ENCODE data around the gene DAG1.

The DAG1 gene

GRCh38 chr3:49554633-49555265 lies 84.7 kb downstream of the DAG1 start:
- peak in 1 of 2 donors; percentile 26 for DNase-seq (ENCODE audit: low read depth in 2 of 2)

GRCh38 chr3:49556500-49557275 lies 86.6 kb downstream of the DAG1 start:
- no peak for DNase-seq (ENCODE audit: low read depth in 2 of 2)

GRCh38 chr3:49563040-49563578 lies 93.0 kb downstream of the DAG1 start:
- DNase-seq (ENCODE audit: low read depth in 2 of 2), result no peak

GRCh38 chr3:49563766-49564165 lies 93.7 kb downstream of the DAG1 start:
- no peak for DNase-seq (ENCODE audit: low read depth in 2 of 2)

- DNase-seq (ENCODE audit: low read depth in 2 of 2), result no peak
Measured at GRCh38 chr3:49566312-49566711, 96.2 kb downstream of the DAG1 start.

GRCh38 chr3:49567406-49567805 lies 97.3 kb downstream of the DAG1 start:
- no peak for DNase-seq (ENCODE audit: low read depth in 2 of 2)

- no peak for DNase-seq (ENCODE audit: low read depth in 2 of 2)
Measured at GRCh38 chr3:49568965-49569364, 98.9 kb downstream of the DAG1 start.

GRCh38 chr3:49570028-49570654 lies 100.1 kb downstream of the DAG1 start:
- no peak for DNase-seq (ENCODE audit: low read depth in 2 of 2)

- DNase-seq (ENCODE audit: low read depth in 2 of 2), result no peak
Measured at GRCh38 chr3:49582177-49582576, 112.1 kb downstream of the DAG1 start.
